PC-9 (cell line): Measurements from ENCODE around the gene MYCL. TPM values are rescaled to one million over a fixed set of nuclear protein-coding genes. Genes with fewer than 3 reads are reported as not detected.

Experiments used
- BruUV-seq: library from RNA; stranded (reverse); fragments of 400-500 nt; replicated peaks from 2 replicates; lab custom pipeline; 2021; lab: Mats Ljungman, UMichigan
- CTCF ChIA-PET: fragments of 300-600 bp; sonication (Branson Sonifier 250); formaldehyde crosslinking; loops from one replicate; lab custom pipeline; 2022; ENCODE audit warnings: antibody characterized with exemption; lab: Charles Lee
- POLR2A ChIA-PET: fragments of 300-600 bp; sonication (Branson Sonifier 250); formaldehyde crosslinking; loops from one replicate; lab custom pipeline; 2022; ENCODE audit warnings: antibody characterized with exemption; ENCODE audit not compliant: unreplicated experiment; lab: Charles Lee
- DNase-seq, 2 experiments: peaks; one replicate each; pipeline versions ENCODE4 v3.0.0 to v3.0.0-alpha.2; 2015 to 2022; ENCODE audit warnings: mixed read lengths in 1 of 2
- H2AFZ ChIP-seq: fragments of 200-600 bp; sonication (generic); 2 replicates; pipeline ENCODE4 v1.8.1; 2017; ENCODE audit warnings: antibody characterized with exemption
- H3F3A ChIP-seq: fragments of 200-600 bp; sonication (generic); 2 replicates; pipeline ENCODE4 v1.8.1; 2017; ENCODE audit warnings: antibody characterized with exemption, mild to moderate bottlenecking, low read depth; ENCODE audit not compliant: insufficient read depth
- H3K27ac ChIP-seq: fragments of 200-600 bp; sonication (generic); 2 replicates; pipeline ENCODE4 v1.6.1; 2016; ENCODE audit warnings: mixed run types
- H3K27me3 ChIP-seq: fragments of 200-600 bp; sonication (generic); 2 replicates; pipeline ENCODE4 v1.6.1; 2016; ENCODE audit warnings: low read depth, mixed run types; ENCODE audit not compliant: insufficient read depth
- H3K36me3 ChIP-seq: fragments of 200-600 bp; sonication (generic); 2 replicates; pipeline ENCODE4 v1.6.1; 2016; ENCODE audit warnings: low read depth, mixed run types
- H3K4me1 ChIP-seq: fragments of 200-600 bp; sonication (generic); replicated peaks from 2 replicates; pipeline ENCODE4 v1.6.1; 2016; ENCODE audit warnings: mixed run types; ENCODE audit not compliant: insufficient read depth
- H3K4me2 ChIP-seq: fragments of 200-600 bp; sonication (generic); 2 replicates; pipeline ENCODE4 v1.6.1; 2017; ENCODE audit warnings: mixed run types
- H3K4me3 ChIP-seq: fragments of 200-600 bp; sonication (generic); 2 replicates; pipeline ENCODE4 v1.6.1; 2016; ENCODE audit warnings: mixed run types
- H3K79me2 ChIP-seq: fragments of 200-600 bp; sonication (generic); 2 replicates; pipeline ENCODE4 v1.6.1; 2017; ENCODE audit warnings: low read depth, mixed run types
- H3K9me2 ChIP-seq: fragments of 200-600 bp; sonication (generic); 2 replicates; pipeline ENCODE4 v1.8.1; 2017; ENCODE audit warnings: mild to moderate bottlenecking; ENCODE audit not compliant: insufficient read depth
- H3K9me3 ChIP-seq: fragments of 200-600 bp; sonication (generic); 2 replicates; pipeline ENCODE4 v1.8.1; 2016; ENCODE audit warnings: low read depth; ENCODE audit not compliant: insufficient read depth
- H4K20me1 ChIP-seq: fragments of 200-600 bp; sonication (generic); 2 replicates; pipeline ENCODE4 v1.8.1; 2017; ENCODE audit not compliant: insufficient read depth
- CTCF ChIP-seq: fragments of 200-600 bp; sonication (generic); conservative IDR thresholded peaks from 2 replicates; pipeline ENCODE4 v1.6.1; 2017; ENCODE audit warnings: mixed run types, antibody characterized with exemption, mild to moderate bottlenecking, moderate library complexity
- EZH2 ChIP-seq: fragments of 200-600 bp; sonication (generic); IDR thresholded peaks from 2 replicates; pipeline ENCODE4 v1.8.0; 2017; ENCODE audit warnings: antibody characterized with exemption, low read depth
- intact Hi-C: fragments of 100-400 bp; cut with micrococcal nuclease; formaldehyde crosslinking; loops from one replicate; pipeline ENCODE4 v1.10.0; 2022; ENCODE audit not compliant: unreplicated experiment
- total RNA-seq: library from RNA; stranded (reverse); gene quantifications from 2 replicates; pipeline ENCODE4 v1.2.3, GENCODE V29; 2021

MYCL gene
- total RNA-seq, 1 experiment from 2014 or later = 3.8 TPM

DNA sequence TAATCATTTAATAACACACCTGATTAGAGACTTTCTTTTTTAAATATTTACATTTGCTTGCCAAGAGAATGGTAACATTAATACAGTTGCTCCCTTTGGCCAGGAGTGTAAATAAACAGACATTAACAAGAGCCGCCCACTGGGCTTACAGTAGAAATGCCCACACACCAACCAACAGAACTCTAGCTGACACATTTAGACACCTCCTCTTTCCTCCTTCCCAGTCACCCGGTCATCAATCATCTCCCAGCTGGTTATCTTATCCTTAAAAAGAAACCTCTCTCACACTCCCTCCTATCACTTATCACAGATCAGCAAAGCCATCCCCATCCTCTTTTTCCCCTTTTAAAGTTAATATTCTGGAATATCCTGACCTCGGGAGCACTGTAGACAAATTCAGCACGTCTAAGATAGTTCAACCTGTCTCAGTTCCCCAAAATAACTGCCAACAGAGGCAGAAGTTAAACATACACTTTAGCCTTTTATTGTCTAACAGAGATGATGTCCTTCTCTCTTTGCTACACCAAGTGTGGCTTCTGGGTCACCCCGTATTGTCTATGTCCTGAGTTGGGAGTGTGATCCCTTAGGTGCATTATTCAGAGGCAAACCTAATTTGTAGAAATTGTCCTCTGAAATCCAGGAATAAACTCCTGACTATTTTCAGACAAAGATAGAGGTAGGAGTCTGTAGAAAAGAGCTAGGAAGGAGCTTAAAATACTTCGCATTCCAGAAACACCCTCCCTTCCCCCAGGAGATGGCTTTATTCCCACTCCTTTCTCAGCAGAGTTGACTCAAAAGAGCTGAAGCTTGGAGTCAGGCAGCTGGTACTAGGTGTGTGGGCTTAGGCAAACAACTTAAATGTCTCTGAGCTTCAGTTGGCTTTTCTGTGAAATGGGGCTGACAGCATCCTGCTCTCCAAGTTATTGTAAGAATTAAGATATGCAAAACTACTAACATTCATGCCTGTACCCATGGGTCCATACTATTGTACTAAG lies 8.8 kb downstream of the MYCL start:
- Histone ChIP-seq H3K4me2 (peak overlapping the region; percentile 34), H3K9me2 (no peaks in the 10 kb centered on the region), H3K79me2 (no peaks in the 10 kb centered on the region), H4K20me1 (no peaks in the 10 kb centered on the region), H3K4me1 (peaks cover 22% of the 10 kb centered on the region), H3K27me3 (peaks cover 6% of the 10 kb centered on the region; the same call in 1 of the 2 replicates), H3K4me3 (no peak overlapping the region), H3K36me3 (no peaks in the 10 kb centered on the region), H3K27ac (0 out of 2 replicates have a peak overlapping the region, but pooled peaks have one; percentile 41), H3K9me3 (no peaks in the 10 kb centered on the region), H3F3A (peaks cover 14% of the 10 kb centered on the region), H2AFZ (no peak overlapping the region)
- TF ChIP-seq EZH2 (no peak), CTCF (no peak)
- DNase-seq = peak; percentile 63 to 78
- no TSS peak for BruUV-seq
- POLR2A ChIA-PET = interaction anchor here (0.5 to 1.1 kb wide), 9 partner anchors 9 to 639 kb away, joined by 3 to 15 read pairs (median 4); partner anchors contain the start of genes MYCL, PPIE and TRIT1
- intact Hi-C loops = loop anchor here (1.0 to 10.0 kb wide), 3 partner anchors 9 to 298 kb away; no protein-coding TSS in a partner anchor
- CTCF ChIA-PET = interaction anchor here (0.6 to 1.1 kb wide), 4 partner anchors 9 to 93 kb away, joined by 3 to 12 read pairs (median 4); partner anchors contain the start of gene MYCL

GRCh38 chr1:39890880-39891279 lies 10.8 kb downstream of the MYCL start:
- Histone ChIP-seq H3K27ac (no peak overlapping the region), H3K79me2 (no peaks in the 10 kb centered on the region), H3K9me2 (no peaks in the 10 kb centered on the region), H3K27me3 (peaks cover 6% of the 10 kb centered on the region; the same call in 1 of the 2 replicates), H3K4me1 (peaks cover 22% of the 10 kb centered on the region), H3K9me3 (no peaks in the 10 kb centered on the region), H3K36me3 (no peaks in the 10 kb centered on the region), H4K20me1 (no peaks in the 10 kb centered on the region), H3K4me3 (no peak overlapping the region), H3K4me2 (no peak overlapping the region), H3F3A (peaks cover 14% of the 10 kb centered on the region), H2AFZ (no peak overlapping the region)
- CTCF ChIA-PET = interaction anchor here (0.6 to 1.5 kb wide), 2 partner anchors 11 to 66 kb away, joined by 3 to 5 read pairs; no protein-coding TSS in a partner anchor
- BruUV-seq = no TSS peak
- POLR2A ChIA-PET = interaction anchor here (0.7 kb wide), 2 partner anchors 56 to 87 kb away, joined by 4 to 7 read pairs; no protein-coding TSS in a partner anchor
- intact Hi-C loops = loop anchor here (10.0 kb wide), 1 partner anchor 296 kb away; no protein-coding TSS in a partner anchor
- DNase-seq = no peak
- TF ChIP-seq CTCF = no peak
- TF ChIP-seq EZH2 = no peak

- Histone ChIP-seq H3F3A (peaks cover 14% of the 10 kb centered on the region), H2AFZ (no peak overlapping the region), H3K4me2 (no peak overlapping the region), H3K9me3 (no peaks in the 10 kb centered on the region), H3K79me2 (no peaks in the 10 kb centered on the region), H3K27ac (no peak overlapping the region), H3K36me3 (no peaks in the 10 kb centered on the region), H3K27me3 (peaks cover 6% of the 10 kb centered on the region; the same call in 1 of the 2 replicates), H3K4me1 (peaks cover 22% of the 10 kb centered on the region), H4K20me1 (no peaks in the 10 kb centered on the region), H3K4me3 (no peak overlapping the region), H3K9me2 (no peaks in the 10 kb centered on the region)
- no peak for DNase-seq
- no TSS peak for BruUV-seq
- ChIA-PET POLR2A (no interaction called here), CTCF (no interaction called here)
- no peak for TF ChIP-seq CTCF
- no peak for TF ChIP-seq EZH2
- intact Hi-C loops = loop anchor here (10.0 kb wide), 1 partner anchor 295 kb away; no protein-coding TSS in a partner anchor
Observed at GRCh38 chr1:39890273-39890672, 11.4 kb downstream of the MYCL start.
